ENCODE data around the gene TPRX2. TPM values are rescaled to one million over a fixed set of nuclear protein-coding genes. Genes with fewer than 3 reads are reported as not detected.
"Not testable (repeated sequence)": the region's sequence is repeated elsewhere in the genome, so short reads cannot be mapped to it uniquely, and the experiment has no call there.

Gene TPRX2
- total and polyA plus RNA-seq, 12 donors, result not detected

DNA sequence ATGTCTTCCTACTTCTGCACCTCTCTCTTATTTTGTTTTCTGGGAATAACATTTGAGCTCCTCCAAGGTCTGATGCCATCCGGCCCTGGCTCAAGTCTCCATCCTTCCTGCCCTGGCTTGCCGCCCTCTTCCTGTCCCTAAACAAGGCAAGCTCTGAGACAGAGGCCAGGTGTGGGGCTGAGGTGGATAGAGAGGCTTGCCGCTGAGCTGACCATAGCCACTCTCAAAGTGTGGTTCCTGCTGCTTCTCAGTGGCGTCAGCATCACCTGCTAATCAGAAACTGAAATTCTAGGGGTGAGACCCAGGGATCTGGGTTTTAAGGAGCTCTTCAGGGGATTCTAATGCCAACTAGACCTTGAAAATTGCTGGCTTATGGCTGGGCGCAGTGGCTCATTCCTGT lies 6.0 kb upstream of the TPRX2 start:
- intact Hi-C loops (cut with DNase I), result no loop called here
- TF ChIP-seq, protein P1, sequence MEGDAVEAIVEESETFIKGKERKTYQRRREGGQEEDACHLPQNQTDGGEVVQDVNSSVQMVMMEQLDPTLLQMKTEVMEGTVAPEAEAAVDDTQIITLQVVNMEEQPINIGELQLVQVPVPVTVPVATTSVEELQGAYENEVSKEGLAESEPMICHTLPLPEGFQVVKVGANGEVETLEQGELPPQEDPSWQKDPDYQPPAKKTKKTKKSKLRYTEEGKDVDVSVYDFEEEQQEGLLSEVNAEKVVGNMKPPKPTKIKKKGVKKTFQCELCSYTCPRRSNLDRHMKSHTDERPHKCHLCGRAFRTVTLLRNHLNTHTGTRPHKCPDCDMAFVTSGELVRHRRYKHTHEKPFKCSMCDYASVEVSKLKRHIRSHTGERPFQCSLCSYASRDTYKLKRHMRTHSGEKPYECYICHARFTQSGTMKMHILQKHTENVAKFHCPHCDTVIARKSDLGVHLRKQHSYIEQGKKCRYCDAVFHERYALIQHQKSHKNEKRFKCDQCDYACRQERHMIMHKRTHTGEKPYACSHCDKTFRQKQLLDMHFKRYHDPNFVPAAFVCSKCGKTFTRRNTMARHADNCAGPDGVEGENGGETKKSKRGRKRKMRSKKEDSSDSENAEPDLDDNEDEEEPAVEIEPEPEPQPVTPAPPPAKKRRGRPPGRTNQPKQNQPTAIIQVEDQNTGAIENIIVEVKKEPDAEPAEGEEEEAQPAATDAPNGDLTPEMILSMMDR (IDR thresholded peaks at IDR 0.05), result no peak
- Histone ChIP-seq H3K4me1 (no peaks in the 10 kb centered on the region), H3K36me3 (no peaks in the 10 kb centered on the region), H3K27ac (no peak overlapping the region), H3K9me3 (no peaks in the 10 kb centered on the region), H3K4me3 (no peak overlapping the region), H3K27me3 (peaks cover 13 to 82% (median 71%) of the 10 kb centered on the region in 7 donors)
- WGBS, 2 donors, result 59 to 64% methylated on average over 5 of the region's 5 CpGs
- DNase-seq, result no peak
- no peak for ATAC-seq

DNA sequence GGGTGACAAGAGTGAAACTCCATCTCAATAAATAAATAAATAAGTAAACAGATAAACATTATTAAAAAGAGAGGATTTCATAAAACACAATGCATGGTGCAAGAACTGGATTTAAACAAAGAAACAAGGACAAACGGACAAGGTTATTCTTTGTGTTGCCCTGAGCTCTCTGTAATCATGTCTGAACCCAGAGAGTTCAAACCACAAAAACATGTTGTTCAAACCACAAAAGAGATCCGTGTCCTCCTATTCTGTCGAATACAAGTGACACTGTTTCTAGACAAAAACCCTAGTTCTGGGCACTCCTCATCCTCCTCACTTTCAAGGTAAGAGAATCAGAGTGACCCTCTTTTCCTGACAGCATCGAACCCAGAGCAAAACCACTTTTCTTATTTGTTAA lies 4.6 kb upstream of the TPRX2 start:
- intact Hi-C loops (cut with DNase I), result no loop called here
- ATAC-seq (no peak), DNase-seq (no peak)
- Histone ChIP-seq H3K9me3 (no peaks in the 10 kb centered on the region), H3K27ac (no peak overlapping the region), H3K4me1 (no peaks in the 10 kb centered on the region), H3K36me3 (no peaks in the 10 kb centered on the region), H3K4me3 (no peak overlapping the region), H3K27me3 (peaks cover 6 to 79% (median 57%) of the 10 kb centered on the region in 7 donors)
- 73 to 83% methylated on average over 4 of the region's 4 CpGs for WGBS, 2 donors
- TF ChIP-seq, protein P1 (IDR thresholded peaks at IDR 0.05), result no peak

DNA sequence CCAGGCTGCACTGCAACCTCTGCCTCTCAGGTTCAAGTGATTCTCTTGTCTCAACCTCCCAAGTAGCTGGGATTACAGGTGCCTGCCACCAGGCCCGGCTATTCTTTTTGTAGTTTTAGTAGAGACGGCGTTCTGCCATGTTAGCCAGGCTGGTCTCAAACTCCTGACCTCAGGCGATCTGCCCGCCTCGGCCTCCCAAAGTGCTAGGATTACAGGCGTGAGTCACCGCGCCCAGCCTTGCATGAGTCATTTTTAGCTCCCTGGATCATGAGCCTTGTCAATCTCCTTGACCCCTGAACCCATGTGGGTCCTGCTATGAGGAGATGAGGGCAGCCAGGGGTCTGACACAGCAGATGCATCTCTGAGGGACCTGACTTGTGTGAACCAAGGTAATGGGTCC lies 804 bp upstream of the TPRX2 start:
- WGBS, 2 donors, result 85 to 86% methylated on average over 9 of the region's 9 CpGs
- ATAC-seq; H3K36me3 ChIP-seq; H3K4me3 ChIP-seq; H3K27ac ChIP-seq; intact Hi-C loops (cut with DNase I); DNase-seq; H3K9me3 ChIP-seq; H3K4me1 ChIP-seq: not testable (repeated sequence)
- H3K27me3 ChIP-seq, result peaks cover 6 to 64% (median 26%) of the 10 kb centered on the region in 7 donors

DNA sequence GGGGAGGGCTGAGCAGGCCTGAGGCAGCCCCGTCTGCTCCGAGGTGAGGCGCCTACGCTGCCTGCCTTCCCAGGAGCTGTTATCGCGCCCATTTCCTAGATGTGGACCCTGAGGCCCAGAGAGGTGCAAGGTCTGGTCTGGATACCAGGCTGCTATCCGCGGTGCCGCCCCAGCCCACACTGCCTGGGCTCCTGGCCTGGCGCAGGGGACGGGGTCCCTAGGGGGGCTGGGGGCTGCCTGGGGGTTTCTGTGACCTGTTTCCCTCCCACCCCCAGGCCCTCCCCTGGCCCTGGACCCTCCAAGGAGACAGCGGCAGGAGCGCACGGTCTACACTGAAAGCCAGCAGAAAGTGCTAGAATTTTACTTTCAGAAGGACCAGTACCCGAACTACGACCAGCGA lies 803 bp downstream of the TPRX2 start:
- H3K4me1 ChIP-seq, H3K9me3 ChIP-seq: not testable (repeated sequence)

DNA sequence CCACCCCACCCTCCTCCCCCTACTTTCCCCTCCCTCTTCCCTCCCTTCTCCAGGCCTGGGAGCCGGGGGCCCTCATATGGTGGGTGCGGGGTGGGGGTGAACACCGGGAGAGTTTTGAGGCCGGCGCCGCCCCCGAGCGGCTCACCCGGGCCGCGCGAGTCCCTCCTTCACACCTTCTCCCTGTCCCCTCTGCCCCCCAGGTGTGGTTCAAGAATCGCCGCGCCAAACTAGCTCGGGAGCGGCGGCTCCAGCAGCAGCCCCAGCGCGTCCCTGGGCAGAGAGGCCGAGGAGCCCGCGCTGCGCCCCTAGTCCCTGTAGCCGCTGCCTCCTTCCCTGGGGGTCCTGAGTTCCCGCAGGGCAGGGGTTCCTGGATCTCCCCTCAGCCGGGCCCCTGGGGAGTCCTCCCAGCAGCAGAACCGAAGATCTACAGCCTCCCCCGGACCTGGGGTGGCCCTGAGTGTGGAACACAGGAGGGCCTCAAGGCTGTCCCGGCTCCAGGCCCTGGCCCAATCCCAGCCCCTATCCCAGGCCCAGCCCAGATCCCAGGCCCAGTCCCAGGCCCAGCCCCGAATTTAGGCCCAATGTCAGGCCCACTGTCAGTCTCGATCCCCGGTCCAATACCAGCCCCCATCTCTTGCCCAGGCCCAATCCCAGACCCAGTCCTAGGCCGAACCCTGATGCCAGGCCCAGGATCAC lies 1.7 kb downstream of the TPRX2 start:
- Histone ChIP-seq H3K9me3 (peaks cover 0 to 4% (median 0%) of the 10 kb centered on the region in 11 donors), H3K27ac (no peak overlapping the region), H3K27me3 (peaks cover 0 to 39% (median 11%) of the 10 kb centered on the region in 7 donors), H3K36me3 (no peaks in the 10 kb centered on the region), H3K4me1 (no peaks in the 10 kb centered on the region), H3K4me3 (no peak overlapping the region)
- TF ChIP-seq, protein P1 (IDR thresholded peaks at IDR 0.05), result no peak
- ATAC-seq (no peak), DNase-seq (no peak)
- 41 to 48% methylated on average over 28 to 29 of the region's 34 CpGs for WGBS, 2 donors
- intact Hi-C loops (cut with DNase I), result loop anchor here in 6 of 10 donors (5.0 to 10.0 kb wide), 4 partner anchors 46 to 96 kb away; no protein-coding TSS in a partner anchor

More for the DNA sequence above, 803 bp downstream of the TPRX2 start:
- H3K4me3 ChIP-seq, ATAC-seq, H3K27ac ChIP-seq, DNase-seq, H3K36me3 ChIP-seq: not testable (repeated sequence)
- H3K27me3 ChIP-seq, result peaks cover 0 to 48% (median 15%) of the 10 kb centered on the region in 7 donors
- 88 to 93% methylated on average over 5 to 9 of the region's 17 CpGs for WGBS, 2 donors
- intact Hi-C loops (cut with DNase I), result loop anchor here in 6 of 10 donors (5.0 to 10.0 kb wide), 4 partner anchors 45 to 95 kb away; no protein-coding TSS in a partner anchor
